ENCODE measurements around the gene TGFB1.
A peak's percentile ranks its signal among the peaks of the same experiment; 100 is the strongest.
"Not testable (repeated sequence)": the region's sequence is repeated elsewhere in the genome, so short reads cannot be mapped to it uniquely, and the experiment has no call there.

TGFB1 gene

DNA sequence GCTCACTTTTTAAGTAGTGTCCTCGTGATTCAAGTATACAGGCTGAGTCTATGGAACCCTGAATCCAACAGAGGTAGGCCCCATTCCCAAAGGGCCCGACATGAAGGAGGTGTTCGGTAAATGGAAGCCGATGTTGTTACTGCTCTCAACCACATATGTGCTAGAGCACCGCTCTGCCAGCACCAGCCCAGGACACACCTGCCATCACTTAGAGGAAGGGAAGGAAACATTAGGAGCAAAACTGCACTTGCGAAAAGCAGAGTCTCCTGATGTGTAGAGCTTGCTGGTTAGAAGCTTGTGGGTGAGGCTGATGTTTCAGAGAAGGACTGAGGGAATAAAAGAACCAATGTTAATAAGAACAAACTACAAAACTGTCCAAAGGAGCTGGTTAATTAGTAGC is 53.2 kb downstream of the TGFB1 start:
- no peak for DNase-seq (ENCODE audit: low read depth)

- peak; percentile 42 for DNase-seq (ENCODE audit: low read depth)
Observed at GRCh38 chr19:41299755-41300089, 54.0 kb downstream of the TGFB1 start.

DNA sequence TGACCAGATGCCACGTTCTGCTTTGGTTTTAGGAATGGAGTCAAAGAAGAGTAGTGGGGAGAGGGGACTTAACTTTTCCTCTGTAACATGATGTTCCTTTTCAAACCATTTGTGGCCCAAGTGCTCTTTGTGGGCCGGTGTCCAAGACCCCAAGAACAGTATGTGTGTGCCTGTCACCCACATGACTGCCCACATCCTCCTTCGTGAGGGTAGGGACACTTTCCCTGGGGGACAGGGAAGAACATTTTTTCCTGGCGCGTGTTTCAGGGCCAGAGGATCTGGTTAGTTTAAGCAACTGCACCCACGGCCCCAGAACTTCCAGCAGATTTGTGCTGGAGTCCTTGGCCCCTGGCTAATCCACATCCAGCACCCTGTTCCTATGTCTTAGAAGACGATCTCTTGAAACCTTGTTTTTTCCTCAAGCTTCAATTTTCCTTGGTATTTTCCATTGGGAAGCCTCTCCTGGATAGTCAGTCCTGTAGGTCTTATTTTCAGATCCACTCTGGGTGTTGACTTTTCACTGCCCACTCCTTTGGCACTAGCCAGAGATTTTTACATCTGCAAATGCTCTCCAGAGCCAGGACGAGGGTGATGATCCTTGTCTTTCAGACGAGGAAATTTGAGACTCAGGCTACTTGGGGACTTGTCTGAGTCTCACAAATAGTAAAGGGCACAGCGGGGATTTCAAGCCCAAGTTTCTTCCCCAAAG is 54.5 kb downstream of the TGFB1 start:
- DNase-seq (ENCODE audit: low read depth) = no peak

DNA sequence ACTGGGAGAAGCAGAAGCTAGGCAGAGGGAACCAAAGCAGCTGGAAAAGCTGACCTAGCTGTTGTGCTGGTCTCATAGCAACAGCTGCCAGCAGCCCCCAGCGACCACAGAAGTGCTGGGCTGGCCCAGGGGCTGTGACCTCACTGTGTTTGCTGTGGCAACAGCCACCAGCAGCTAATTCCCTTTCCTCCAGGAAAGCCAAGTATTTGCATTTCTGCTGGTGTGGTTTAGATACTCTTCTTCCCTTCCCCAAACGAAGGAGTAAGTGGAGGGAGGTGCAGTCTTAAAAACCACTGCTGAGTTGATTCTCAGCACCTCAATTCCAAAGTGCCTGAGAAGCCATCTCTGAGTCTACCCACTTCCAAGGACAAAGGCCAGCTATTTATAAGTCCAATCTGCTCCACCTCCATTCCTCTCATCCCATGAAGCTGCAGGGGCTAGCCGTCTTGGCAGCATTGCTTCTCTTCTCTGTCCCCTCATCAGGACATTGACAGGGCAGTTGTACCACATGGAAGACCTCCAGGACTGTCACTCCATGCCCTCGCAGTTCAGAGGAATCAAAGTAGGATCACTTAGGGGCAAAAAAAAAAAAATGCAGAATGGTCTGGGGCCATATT is 55.3 kb downstream of the TGFB1 start:
- DNase-seq (ENCODE audit: low read depth) = peak; percentile 49

DNA sequence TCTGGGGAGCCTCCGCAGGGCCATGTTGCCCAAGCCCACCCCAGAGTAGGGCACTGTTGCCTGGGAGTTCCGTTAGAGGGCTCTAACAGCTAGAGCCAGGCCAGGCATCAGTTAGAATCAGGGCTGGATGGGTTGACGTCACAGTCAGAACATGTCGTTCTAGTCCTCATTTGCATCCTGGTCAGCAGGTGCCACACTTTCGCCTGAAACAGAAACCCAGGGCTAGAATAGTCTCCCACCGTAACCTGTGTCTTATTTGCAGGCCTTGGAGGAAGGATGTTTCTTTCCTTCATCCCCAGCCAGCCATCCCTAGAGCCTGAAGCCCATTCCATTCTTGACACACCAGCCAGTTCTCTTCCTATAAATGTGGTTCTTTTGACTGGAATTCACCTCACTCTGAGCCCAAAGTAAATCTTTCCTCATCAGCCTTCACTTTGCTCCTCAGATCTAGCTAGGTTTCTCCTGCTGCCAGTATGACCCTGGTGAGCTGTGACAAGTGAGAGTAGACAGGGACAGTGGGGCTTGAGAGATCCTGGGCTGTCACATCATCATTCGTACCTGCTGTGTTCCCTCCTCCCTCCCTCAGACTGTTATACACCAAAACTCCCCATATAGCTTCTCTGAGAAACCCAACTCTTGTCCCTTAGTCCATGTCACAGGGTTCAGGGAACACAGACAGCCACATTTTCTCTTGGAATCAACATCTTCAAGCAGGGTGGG is 55.9 kb downstream of the TGFB1 start:
- no peak for DNase-seq (ENCODE audit: low read depth)

DNA sequence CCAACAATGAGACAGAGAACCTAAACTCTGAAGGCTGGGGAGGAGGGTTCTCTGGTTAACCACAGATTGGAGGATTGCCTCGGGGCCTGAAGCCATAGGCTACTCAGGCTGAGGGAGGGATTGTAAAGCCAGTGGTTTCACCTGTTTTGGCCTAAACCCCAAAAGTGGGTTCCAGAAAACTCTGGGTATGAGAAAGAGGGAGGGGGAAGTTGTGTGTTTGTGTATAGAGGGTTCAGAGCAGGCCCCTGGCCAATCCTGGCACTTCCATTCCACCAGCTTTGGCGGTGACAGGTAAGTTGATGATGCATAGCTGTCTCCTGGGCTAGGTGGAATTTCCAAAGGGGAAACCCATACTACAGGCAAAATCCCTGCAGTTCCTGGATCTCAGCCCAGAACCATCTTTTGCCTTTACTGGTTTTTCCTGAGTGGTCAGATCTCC is 57.3 kb downstream of the TGFB1 start:
- DNase-seq (ENCODE audit: low read depth) = no peak

DNA sequence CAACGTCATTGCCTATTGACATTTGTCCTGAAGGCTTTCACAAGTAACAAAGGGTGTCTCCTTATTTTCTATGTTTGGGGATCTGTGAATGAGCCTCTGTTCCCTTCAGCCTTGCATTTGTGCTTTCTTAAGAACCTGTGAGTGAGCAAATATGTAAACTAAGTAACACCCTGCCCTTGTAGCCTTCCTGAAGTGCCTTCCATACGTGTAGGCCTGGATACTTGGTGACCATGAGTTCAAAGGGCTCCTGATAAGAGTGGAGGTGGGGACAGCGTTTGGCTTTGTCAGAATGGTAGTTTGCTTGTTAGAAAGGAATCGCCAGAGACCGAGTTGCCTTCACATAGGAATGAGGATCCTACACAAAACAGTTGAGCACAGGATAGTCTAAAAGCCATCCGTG is 58.2 kb downstream of the TGFB1 start:
- DNase-seq (ENCODE audit: low read depth) = no peak

DNA sequence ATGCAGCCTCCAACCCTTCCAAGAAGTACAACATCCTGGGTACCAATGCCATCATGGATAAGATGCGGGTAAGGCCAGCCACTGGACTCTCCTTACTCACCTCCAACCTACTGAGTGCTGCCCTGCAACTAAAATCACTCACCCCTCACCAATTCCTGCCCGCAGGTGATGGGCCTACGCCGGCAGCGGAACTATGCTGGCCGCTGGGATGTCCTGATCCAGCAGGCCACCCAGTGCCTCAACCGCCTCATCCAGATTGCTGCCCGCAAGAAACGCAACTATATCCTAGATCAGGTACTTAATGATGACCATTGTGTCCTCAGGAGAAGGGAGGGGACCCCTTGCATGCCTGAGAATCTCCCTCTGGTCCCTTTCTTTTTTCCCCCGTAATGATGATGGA is 59.3 kb downstream of the TGFB1 start:
- no peak for DNase-seq (ENCODE audit: low read depth)

DNA sequence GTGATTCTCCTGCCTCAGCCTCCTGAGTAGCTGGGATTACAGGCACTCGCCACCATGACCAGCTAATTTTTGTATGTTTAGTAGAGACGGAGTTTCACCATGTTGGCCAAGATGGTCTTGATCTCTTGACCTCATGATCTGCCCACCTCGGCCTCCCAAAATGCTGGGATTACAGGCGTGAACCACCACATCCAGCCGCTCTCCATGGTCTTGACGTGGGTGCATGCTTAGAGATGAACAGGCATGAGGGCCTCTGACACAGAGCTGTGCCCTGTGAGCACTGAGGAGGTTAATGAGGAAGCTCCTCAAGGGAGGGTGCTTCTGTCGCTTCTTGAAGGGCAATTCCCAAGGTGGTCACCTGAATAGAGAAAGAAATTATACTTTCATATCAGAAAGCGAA is 63.9 kb downstream of the TGFB1 start:
- not testable (repeated sequence) for DNase-seq (ENCODE audit: low read depth)

DNA sequence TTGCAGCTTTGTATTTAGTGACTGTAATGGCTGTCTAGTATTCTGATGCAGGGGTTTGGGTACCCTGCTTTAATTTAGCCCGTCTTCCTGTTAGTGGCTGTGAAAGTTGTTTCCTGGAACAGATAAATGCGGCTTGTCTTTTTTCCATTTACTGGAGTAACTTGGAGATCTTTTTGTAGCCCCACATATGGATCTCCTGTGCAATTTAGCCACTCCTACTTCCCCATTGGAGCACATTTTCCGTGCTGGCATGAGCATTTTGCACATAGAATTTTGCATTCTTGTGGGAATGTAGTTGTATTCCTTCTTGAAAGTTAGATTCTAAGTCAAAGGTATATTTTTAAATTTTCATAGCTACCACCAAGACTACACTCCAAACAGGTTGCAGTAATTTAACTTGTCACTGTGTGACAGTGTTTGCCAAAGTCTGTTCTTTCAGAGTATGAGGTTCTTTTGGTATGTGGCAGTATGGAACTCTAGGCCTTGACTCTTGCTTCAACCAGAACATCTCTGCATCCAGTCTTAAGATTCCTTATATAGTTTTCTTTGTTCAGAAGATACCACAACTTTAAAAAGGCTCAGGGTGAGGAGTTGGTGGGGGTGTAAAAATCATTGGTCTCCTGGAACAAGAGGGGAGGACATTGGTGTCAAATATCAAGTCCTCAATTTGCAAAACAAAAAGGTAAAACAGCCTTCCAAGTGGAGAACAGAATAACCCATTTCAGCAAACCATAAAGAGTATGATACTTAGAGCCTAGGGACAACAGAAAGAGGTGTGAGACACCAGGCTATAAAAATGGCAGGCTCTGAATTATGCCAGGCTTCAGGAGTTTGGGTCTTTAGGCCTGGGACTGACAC is 64.8 kb downstream of the TGFB1 start:
- no peak for DNase-seq (ENCODE audit: low read depth)

Data from non-pigmented ciliary epithelial cell (primary cell).